ENCODE results near the gene NF1. TPM values are rescaled to one million over a fixed set of nuclear protein-coding genes. Genes with fewer than 3 reads are reported as not detected.
A peak's percentile ranks its signal among the peaks of the same experiment; 100 is the strongest.

NF1 gene
- total RNA-seq, 4 donors from 2014 or later = 40.9 to 64.8 (median 44.5) TPM

- H3K4me3 ChIP-seq = no peak overlapping the region
- H3K27ac ChIP-seq (replicated peaks in 1 of 4) = no peak overlapping the region
- DNase-seq (ENCODE audit: extremely low spot score) = no peak
- H3K4me1 ChIP-seq = peaks cover 9 to 18% (median 14%) of the 10 kb centered on the region in 4 donors
- H3K36me3 ChIP-seq = no peaks in the 10 kb centered on the region
- intact Hi-C loops (cut with DNase I) = loop anchor here (10.0 kb wide), 1 partner anchor 78 kb away; no protein-coding TSS in a partner anchor
- TF ChIP-seq POLR2A (IDR thresholded peaks at IDR 0.05; ENCODE audit: low read depth) (no peak), EP300 (IDR thresholded peaks at IDR 0.05) (no peak), CTCF (IDR thresholded peaks at IDR 0.05) (no peak), POLR2AphosphoS5 (IDR thresholded peaks at IDR 0.05) (no peak)
- 87% methylated on average over 1 of the region's 1 CpG for WGBS
- H3K9me3 ChIP-seq = no peaks in the 10 kb centered on the region
- no peaks in the 10 kb centered on the region for H3K27me3 ChIP-seq
Observed at GRCh38 chr17:31092475-31093064, 2.2 kb upstream of the NF1 start.

- Histone ChIP-seq H3K4me3 (peak overlapping the region; percentile 74 to 94 (median 88)), H3K9me3 (no peaks in the 10 kb centered on the region), H3K36me3 (peaks cover 0 to 3% (median 0%) of the 10 kb centered on the region in 4 donors), H3K27ac (replicated peaks in 1 of 4) (peak overlapping the region; percentile 91 to 97 (median 94)), H3K4me1 (peaks cover 9 to 18% (median 16%) of the 10 kb centered on the region in 4 donors), H3K27me3 (no peaks in the 10 kb centered on the region)
- DNase-seq (ENCODE audit: extremely low spot score) = no peak
- TF ChIP-seq EP300 (IDR thresholded peaks at IDR 0.05) (no peak), POLR2A (IDR thresholded peaks at IDR 0.05; ENCODE audit: low read depth) (no peak), POLR2AphosphoS5 (IDR thresholded peaks at IDR 0.05) (no peak), CTCF (IDR thresholded peaks at IDR 0.05) (no peak)
- intact Hi-C loops (cut with DNase I) = loop anchor here (10.0 kb wide), 1 partner anchor 79 kb away; no protein-coding TSS in a partner anchor
- WGBS = 40% methylated on average over 14 of the region's 17 CpGs
Observed at GRCh38 chr17:31093866-31094599, 744 bp upstream of the NF1 start.

GRCh38 chr17:31095236-31096105 lies 694 bp downstream of the NF1 start:
- intact Hi-C loops (cut with DNase I) = loop anchor here (10.0 kb wide), 1 partner anchor 81 kb away; no protein-coding TSS in a partner anchor
- Histone ChIP-seq H3K27me3 (no peaks in the 10 kb centered on the region), H3K4me3 (peak overlapping the region; percentile 74 to 94 (median 88)), H3K9me3 (no peaks in the 10 kb centered on the region), H3K4me1 (peaks cover 10 to 20% (median 16%) of the 10 kb centered on the region in 4 donors), H3K36me3 (peaks cover 0 to 3% (median 0%) of the 10 kb centered on the region in 4 donors), H3K27ac (replicated peaks in 1 of 4) (peak overlapping the region; percentile 91 to 97 (median 94))
- DNase-seq (ENCODE audit: extremely low spot score) = no peak
- under 1% methylated on average over 32 of the region's 45 CpGs for WGBS
- no peak for TF ChIP-seq CTCF (IDR thresholded peaks at IDR 0.05)

- DNase-seq (ENCODE audit: extremely low spot score) = no peak
- H3K27ac ChIP-seq (replicated peaks in 1 of 4) = peak overlapping the region; percentile 91 to 97 (median 94)
- intact Hi-C loops (cut with DNase I) = loop anchor here (10.0 kb wide), 1 partner anchor 81 kb away; no protein-coding TSS in a partner anchor
- H3K4me3 ChIP-seq = peak overlapping the region; percentile 74 to 94 (median 88)
- 12% methylated on average over 5 of the region's 5 CpGs for WGBS
- H3K4me1 ChIP-seq = peaks cover 15 to 26% (median 22%) of the 10 kb centered on the region in 4 donors
- no peaks in the 10 kb centered on the region for H3K9me3 ChIP-seq
- H3K27me3 ChIP-seq = no peaks in the 10 kb centered on the region
- no peak for TF ChIP-seq EP300 (IDR thresholded peaks at IDR 0.05)
- no peak for TF ChIP-seq POLR2A (IDR thresholded peaks at IDR 0.05; ENCODE audit: low read depth)
- TF ChIP-seq POLR2AphosphoS5 (IDR thresholded peaks at IDR 0.05) = no peak
- TF ChIP-seq CTCF (IDR thresholded peaks at IDR 0.05) = no peak
- peaks cover 0 to 3% (median 0%) of the 10 kb centered on the region in 4 donors for H3K36me3 ChIP-seq
Observed at GRCh38 chr17:31096106-31096436, 1.3 kb downstream of the NF1 start.
